MCF 10A (cell line): ENCODE measurements around the gene MMP3. TPM values are rescaled to one million over a fixed set of nuclear protein-coding genes. Genes with fewer than 3 reads are reported as not detected.

Experiments used
- BruUV-seq: library from RNA; stranded (reverse); fragments of 400-500 nt; replicated peaks from 2 replicates; lab custom pipeline; 2021; lab: Mats Ljungman, UMichigan
- CTCF ChIA-PET: fragments of 300-600 bp; sonication (Branson Sonifier 250); formaldehyde crosslinking; extraction: SDS; loops from one replicate; lab custom pipeline; 2021; ENCODE audit warnings: antibody characterized with exemption, inconsistent platforms; lab: Yijun Ruan, JAX
- POLR2A ChIA-PET: fragments of 300-600, 350-650 bp; sonication (Branson Sonifier 250); formaldehyde crosslinking; extraction: SDS; loops from one replicate; lab custom pipeline; 2020; ENCODE audit warnings: antibody characterized with exemption, inconsistent platforms; lab: Yijun Ruan, JAX
- DNase-seq: peaks from one replicate; pipeline ENCODE4 v3.0.0-alpha.2; 2018; ENCODE audit not compliant: unreplicated experiment
- H3K27ac Mint-ChIP-seq: one replicate; pipeline ENCODE4 v1.8.0; 2022; ENCODE audit warnings: mild to moderate bottlenecking, low read depth, mixed read lengths; ENCODE audit not compliant: unreplicated experiment
- H3K27me3 Mint-ChIP-seq: one replicate; pipeline ENCODE4 v1.8.0; 2022; ENCODE audit warnings: mixed read lengths; ENCODE audit not compliant: insufficient read depth, unreplicated experiment
- H3K36me3 Mint-ChIP-seq: one replicate; pipeline ENCODE4 v1.8.0; 2022; ENCODE audit warnings: mild to moderate bottlenecking, moderate library complexity, mixed read lengths; ENCODE audit not compliant: insufficient read depth, unreplicated experiment
- H3K4me1 Mint-ChIP-seq: one replicate; pipeline ENCODE4 v1.8.0; 2022; ENCODE audit warnings: mixed read lengths; ENCODE audit not compliant: insufficient read depth, unreplicated experiment
- H3K4me3 Mint-ChIP-seq: one replicate; pipeline ENCODE4 v1.8.0; 2022; ENCODE audit warnings: mild to moderate bottlenecking, moderate library complexity, mixed read lengths; ENCODE audit not compliant: unreplicated experiment
- H3K9me3 Mint-ChIP-seq: one replicate; pipeline ENCODE4 v1.8.0; 2022; ENCODE audit warnings: mixed read lengths; ENCODE audit not compliant: unreplicated experiment
- CTCF ChIP-seq: fragments of 200-600 bp; IDR thresholded peaks from one replicate; pipeline ENCODE4 v1.8.0; 2022; ENCODE audit warnings: antibody characterized with exemption, mild to moderate bottlenecking; ENCODE audit not compliant: unreplicated experiment
- intact Hi-C: fragments of 100-400 bp; cut with micrococcal nuclease; formaldehyde crosslinking; loops from 2 replicates; pipeline ENCODE4 v1.14.1; 2022
- total RNA-seq: library from RNA; stranded (reverse); gene quantifications from 2 replicates; pipeline ENCODE4 v1.2.3, GENCODE V29; 2022

The MMP3 gene
- total RNA-seq, 1 experiment from 2014 or later: 0.19 TPM

- POLR2A ChIA-PET: interaction anchor here (1.0 kb wide), 1 partner anchor 44 kb away, joined by 3 read pairs; no protein-coding TSS in a partner anchor
- H3K27me3 Mint-ChIP-seq: no peaks in the 10 kb centered on the region
- H3K9me3 Mint-ChIP-seq: no peaks in the 10 kb centered on the region
- H3K4me1 Mint-ChIP-seq: no peaks in the 10 kb centered on the region
- intact Hi-C loops: no loop called here
- DNase-seq: peak; percentile 51
- no TSS peak for BruUV-seq
- no peaks in the 10 kb centered on the region for H3K36me3 Mint-ChIP-seq
- H3K4me3 Mint-ChIP-seq: no peak overlapping the region
- CTCF ChIA-PET: no interaction called here
- no peak overlapping the region for H3K27ac Mint-ChIP-seq
- no peak for TF ChIP-seq CTCF
Measured at GRCh38 chr11:102868339-102868738, 24.9 kb upstream of the MMP3 start.

- Mint-ChIP-seq H3K27me3 (no peaks in the 10 kb centered on the region), H3K9me3 (no peaks in the 10 kb centered on the region), H3K27ac (no peak overlapping the region), H3K36me3 (no peaks in the 10 kb centered on the region), H3K4me3 (no peak overlapping the region), H3K4me1 (no peaks in the 10 kb centered on the region)
- no peak for DNase-seq
- CTCF ChIA-PET: interaction anchor here (0.6 to 1.5 kb wide), 2 partner anchors 20 to 59 kb away, joined by 3 to 4 read pairs; no protein-coding TSS in a partner anchor
- TF ChIP-seq CTCF: no peak
- POLR2A ChIA-PET: interaction anchor here (1.0 to 1.4 kb wide), 3 partner anchors 10 to 228 kb away, joined by 3 read pairs; partner anchors contain the start of gene DCUN1D5
- intact Hi-C loops: no loop called here
- no TSS peak for BruUV-seq
Measured at GRCh38 chr11:102864724-102865123, 21.3 kb upstream of the MMP3 start.

GRCh38 chr11:102853956-102854355, 10.5 kb upstream of the MMP3 start:
- no peak for TF ChIP-seq CTCF
- peak overlapping the region; percentile 3 for H3K27ac Mint-ChIP-seq
- H3K9me3 Mint-ChIP-seq: no peaks in the 10 kb centered on the region
- no TSS peak for BruUV-seq
- POLR2A ChIA-PET: interaction anchor here (1.0 kb wide), 1 partner anchor 92 kb away, joined by 3 read pairs; no protein-coding TSS in a partner anchor
- no peak overlapping the region for H3K4me3 Mint-ChIP-seq
- H3K36me3 Mint-ChIP-seq: no peaks in the 10 kb centered on the region
- peak; percentile 53 for DNase-seq
- CTCF ChIA-PET: no interaction called here
- H3K4me1 Mint-ChIP-seq: peaks cover 33% of the 10 kb centered on the region
- intact Hi-C loops: no loop called here
- H3K27me3 Mint-ChIP-seq: no peaks in the 10 kb centered on the region

- H3K36me3 Mint-ChIP-seq: no peaks in the 10 kb centered on the region
- intact Hi-C loops: no loop called here
- TF ChIP-seq CTCF: no peak
- no peaks in the 10 kb centered on the region for H3K9me3 Mint-ChIP-seq
- H3K4me1 Mint-ChIP-seq: peaks cover 37% of the 10 kb centered on the region
- no peak for DNase-seq
- H3K27me3 Mint-ChIP-seq: no peaks in the 10 kb centered on the region
- H3K4me3 Mint-ChIP-seq: no peak overlapping the region
- BruUV-seq: no TSS peak
- ChIA-PET CTCF (no interaction called here), POLR2A (interaction anchor here (0.6 kb wide), 1 partner anchor 85 kb away, joined by 3 read pairs; no protein-coding TSS in a partner anchor)
- H3K27ac Mint-ChIP-seq: no peak overlapping the region
Measured at GRCh38 chr11:102853055-102853454, 9.6 kb upstream of the MMP3 start.
